ENCODE data around the gene MRPL34.

MRPL34 gene

GRCh38 chr19:17327654-17328516 is 22.2 kb downstream of the MRPL34 start:
- no peak for DNase-seq (ENCODE audit: low read depth in 2 of 2)

- no peak for DNase-seq (ENCODE audit: low read depth in 2 of 2)
Measured at GRCh38 chr19:17328517-17329365, 23.1 kb downstream of the MRPL34 start.

- DNase-seq (ENCODE audit: low read depth in 2 of 2), result no peak
Measured at GRCh38 chr19:17329366-17330261, 23.9 kb downstream of the MRPL34 start.

- DNase-seq (ENCODE audit: low read depth in 2 of 2), result no peak
Measured at GRCh38 chr19:17330262-17331044, 24.8 kb downstream of the MRPL34 start.

- DNase-seq (ENCODE audit: low read depth in 2 of 2), result no peak
Measured at GRCh38 chr19:17331045-17331558, 25.4 kb downstream of the MRPL34 start.

- no peak for DNase-seq (ENCODE audit: low read depth in 2 of 2)
Measured at GRCh38 chr19:17332360-17332676, 26.6 kb downstream of the MRPL34 start.

GRCh38 chr19:17332677-17333581 is 27.3 kb downstream of the MRPL34 start:
- DNase-seq (ENCODE audit: low read depth in 2 of 2), result no peak

- peak; percentile 63 to 74 for DNase-seq (ENCODE audit: low read depth in 2 of 2)
Measured at GRCh38 chr19:17333611-17334413, 28.1 kb downstream of the MRPL34 start.

GRCh38 chr19:17334414-17335409 is 29.0 kb downstream of the MRPL34 start, which contains the start of gene ANO8:
ANO8 (minus strand) TSS chr19:17334855; CDS start chr19:17334670, 185 bp downstream.
- peak; percentile 97 to 98 for DNase-seq (ENCODE audit: low read depth in 2 of 2)

- no peak for DNase-seq (ENCODE audit: low read depth in 2 of 2)
Measured at GRCh38 chr19:17335575-17335974, 29.9 kb downstream of the MRPL34 start.

GRCh38 chr19:17336872-17337674 is 31.4 kb downstream of the MRPL34 start, which contains the start of gene GTPBP3:
GTPBP3 (plus strand) TSS chr19:17337553; CDS start chr19:17337612, 59 bp downstream.
- peak; percentile 93 to 95 for DNase-seq (ENCODE audit: low read depth in 2 of 2)

GRCh38 chr19:17337675-17338432 is 32.2 kb downstream of the MRPL34 start:
- no peak for DNase-seq (ENCODE audit: low read depth in 2 of 2)

- DNase-seq (ENCODE audit: low read depth in 2 of 2), result no peak
Measured at GRCh38 chr19:17338433-17339078, 32.9 kb downstream of the MRPL34 start.

- peak in 1 of 2 donors; percentile 59 for DNase-seq (ENCODE audit: low read depth in 2 of 2)
Measured at GRCh38 chr19:17339088-17339741, 33.5 kb downstream of the MRPL34 start.

Data from activated CD4-positive, alpha-beta T cell treated with anti-CD3 and anti-CD28 coated beads for 24 hours (primary cell).